ENCODE measurements around the gene SEMA7A.

DNA sequence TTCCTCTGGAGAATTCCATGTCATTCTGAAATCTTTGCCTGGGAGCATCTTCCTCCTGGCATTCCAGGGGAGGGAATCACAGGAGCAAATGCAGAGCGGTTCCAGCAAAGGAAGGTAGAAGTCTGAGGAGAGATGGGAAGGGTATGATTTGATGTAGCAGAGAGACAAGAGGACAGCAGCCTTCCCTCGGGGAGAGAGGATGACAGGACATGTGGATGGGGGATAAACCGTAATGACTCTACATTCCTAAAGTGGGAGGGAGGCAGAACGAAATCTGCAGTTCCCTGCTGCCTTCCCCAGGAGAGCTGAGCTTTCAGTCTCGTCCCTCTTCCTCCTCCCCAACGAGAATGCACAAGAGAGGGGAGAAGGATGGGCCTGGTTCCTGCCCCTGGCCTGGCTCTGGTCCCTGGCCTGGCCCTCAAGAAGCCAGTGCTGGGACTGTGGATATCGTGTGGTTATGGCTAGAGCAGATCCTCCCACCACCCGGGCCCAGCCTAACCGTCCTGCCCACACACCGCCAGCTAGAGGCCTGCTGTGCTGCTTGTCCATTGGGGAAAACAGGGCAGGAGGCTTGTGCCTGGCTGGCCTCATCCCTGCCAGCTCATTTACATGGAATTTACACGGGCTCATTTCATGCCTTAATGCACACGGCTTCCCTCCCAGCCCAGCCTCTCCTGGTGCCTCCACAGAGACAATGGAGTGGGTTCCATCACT, 26.6 kb downstream of the SEMA7A start:
- TF ChIP-seq GATA2 (IDR thresholded peaks at IDR 0.05; ENCODE audit: low read depth, low read length) (no peak), GATA3 (IDR thresholded peaks at IDR 0.05; ENCODE audit: low read depth, low read length) (no peak)
